Astrocyte (in vitro differentiated cells and primary cell): ENCODE measurements around the gene PPL.

Experiments
- CTCF ChIP-seq: IDR thresholded peaks from 2 replicates; pipeline ENCODE4 v1.5.1; 2011; ENCODE audit warnings: low read depth, mild to moderate bottlenecking, inconsistent platforms, low read length, moderate library complexity; ENCODE audit not compliant: insufficient read depth
- EZH2 ChIP-seq: IDR thresholded peaks from 2 replicates; pipeline ENCODE4 v1.6.1; 2012; ENCODE audit warnings: mild to moderate bottlenecking, low read length, inconsistent platforms; ENCODE audit not compliant: insufficient read depth

DNA sequence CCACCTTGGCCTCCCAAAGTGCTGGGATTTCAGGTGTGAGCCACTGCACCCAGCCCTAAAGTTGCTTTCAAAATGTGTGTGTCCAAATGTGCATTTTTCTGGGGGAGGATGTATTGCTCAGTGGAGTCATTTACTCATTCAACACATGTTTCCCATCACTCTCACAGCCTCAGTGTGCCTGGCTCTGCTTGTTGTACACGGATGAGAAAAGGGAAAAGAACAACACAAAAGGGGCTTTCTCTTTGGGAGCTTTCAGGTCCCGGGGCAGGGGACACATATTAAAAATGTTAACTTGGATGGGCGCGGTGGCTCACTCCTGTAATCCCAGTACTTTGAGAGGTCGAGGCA is 1.7 kb upstream of the PPL start:
- TF ChIP-seq CTCF (no peak), EZH2 (no peak)
